GM12892 (cell line): Measurements from ENCODE around the gene OBSCN.

Experiments used
- POLR2A ChIP-seq: IDR thresholded peaks from 2 replicates; pipeline ENCODE4 v1.6.1; 2011; ENCODE audit warnings: low read depth, low read length, control low read depth
- POLR2AphosphoS5 ChIP-seq: IDR thresholded peaks from 2 replicates; pipeline ENCODE4 v1.6.1; 2011; ENCODE audit warnings: low read depth, low read length, control low read depth
- TAF1 ChIP-seq: IDR thresholded peaks from 2 replicates; pipeline ENCODE4 v1.6.1; 2011; ENCODE audit warnings: low read depth, mild to moderate bottlenecking, control low read depth, low read length, borderline replicate concordance

- TF ChIP-seq POLR2A = no peak
- no peak for TF ChIP-seq POLR2AphosphoS5
- TF ChIP-seq TAF1 = no peak
These were observed 163.3 kb downstream of the OBSCN start for GRCh38 chr1:228370941-228371740.
